Middle frontal gyrus (tissue), 1 donor: ENCODE results near the gene GBA2.

ENCODE experiments used
- DNase-seq: peaks from one replicate; pipeline ENCODE4 v3.0.0-alpha.2; 2015; ENCODE audit warnings: low spot score; ENCODE audit errors: extremely low spot score

The GBA2 gene

GRCh38 chr9:35695943-35696401, 53.1 kb downstream of the GBA2 start:
- no peak for DNase-seq

DNA sequence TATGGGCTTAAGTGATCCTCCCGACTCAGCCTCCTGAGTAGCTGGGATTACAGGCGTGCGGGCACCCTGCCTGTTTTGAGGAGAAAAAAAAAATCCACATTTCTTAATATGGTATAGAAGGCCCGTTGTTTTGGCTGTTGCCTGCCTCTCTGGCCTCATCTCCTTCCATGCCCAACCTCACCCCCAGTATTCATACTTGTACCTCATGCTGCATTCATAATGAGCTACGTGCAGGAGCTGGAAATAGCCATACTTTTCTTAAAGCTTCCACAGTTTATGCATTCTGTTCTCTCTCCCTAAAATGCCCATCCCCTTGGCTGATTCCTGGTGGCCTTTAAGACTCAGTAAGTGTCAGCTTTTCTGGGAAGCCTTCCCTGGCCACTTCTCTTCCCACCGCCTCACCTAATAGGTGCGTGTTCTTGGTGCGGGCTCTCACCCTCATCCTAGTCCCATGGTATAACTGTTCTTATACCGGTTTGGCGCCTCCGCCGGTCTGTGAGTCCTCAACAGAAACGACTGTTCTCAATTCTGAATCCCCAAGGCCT, 57.2 kb downstream of the GBA2 start:
- no peak for DNase-seq

GRCh38 chr9:35691334-35691650, 57.7 kb downstream of the GBA2 start:
- no peak for DNase-seq

DNA sequence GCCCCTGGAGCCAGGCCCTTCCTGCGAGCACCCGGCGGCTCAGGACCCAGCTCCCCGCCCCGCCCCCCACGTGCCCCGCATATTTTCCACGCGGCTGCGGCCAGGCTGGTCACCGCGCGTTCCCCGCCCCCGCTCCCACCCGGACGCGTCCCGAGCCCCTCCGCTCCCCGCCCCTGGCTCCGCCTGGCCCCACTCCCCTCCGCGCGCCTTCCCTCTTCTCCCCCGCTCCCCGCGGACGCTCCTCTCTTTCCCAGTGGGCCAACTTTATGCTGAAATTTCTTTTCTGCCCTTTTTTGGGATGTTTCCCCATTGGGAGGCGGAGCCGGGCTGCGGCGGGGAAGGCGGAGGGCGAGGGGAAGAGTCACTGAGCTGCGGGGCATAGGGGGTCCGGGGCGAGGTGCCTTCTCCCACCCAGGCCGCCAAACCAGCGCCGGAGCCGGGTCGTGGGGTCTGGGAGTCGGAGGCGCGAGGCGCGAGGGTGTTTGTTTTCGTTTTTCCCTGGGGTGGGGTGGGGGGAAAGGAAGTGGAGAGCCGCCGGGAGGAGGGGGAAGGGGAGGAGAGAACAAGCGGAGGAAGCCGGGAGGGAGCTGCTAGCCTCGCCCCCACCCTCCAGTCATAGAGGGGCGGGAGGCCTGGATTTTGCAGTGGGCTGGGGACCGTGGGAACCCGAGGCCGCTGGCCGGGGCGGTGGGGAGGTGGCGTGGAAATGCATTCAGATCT, 58.3 kb downstream of the GBA2 start:
- DNase-seq: no peak

DNA sequence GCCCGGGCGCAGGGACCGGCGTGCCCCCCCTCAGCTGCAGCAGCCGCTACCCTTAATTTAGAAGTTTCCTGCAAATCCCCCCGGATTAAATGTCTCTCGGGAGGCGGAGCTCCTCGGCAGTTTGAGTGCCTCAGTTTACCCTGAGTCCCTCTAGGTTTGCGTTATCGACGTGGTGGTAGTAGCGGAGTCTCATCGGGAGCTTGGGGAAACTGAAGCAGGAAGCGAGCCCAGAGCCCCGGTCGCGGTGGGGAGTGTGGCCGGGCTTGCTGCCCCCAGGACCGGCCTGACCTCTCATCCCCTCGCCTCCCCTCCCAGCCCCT, 58.8 kb downstream of the GBA2 start:
- no peak for DNase-seq

DNA sequence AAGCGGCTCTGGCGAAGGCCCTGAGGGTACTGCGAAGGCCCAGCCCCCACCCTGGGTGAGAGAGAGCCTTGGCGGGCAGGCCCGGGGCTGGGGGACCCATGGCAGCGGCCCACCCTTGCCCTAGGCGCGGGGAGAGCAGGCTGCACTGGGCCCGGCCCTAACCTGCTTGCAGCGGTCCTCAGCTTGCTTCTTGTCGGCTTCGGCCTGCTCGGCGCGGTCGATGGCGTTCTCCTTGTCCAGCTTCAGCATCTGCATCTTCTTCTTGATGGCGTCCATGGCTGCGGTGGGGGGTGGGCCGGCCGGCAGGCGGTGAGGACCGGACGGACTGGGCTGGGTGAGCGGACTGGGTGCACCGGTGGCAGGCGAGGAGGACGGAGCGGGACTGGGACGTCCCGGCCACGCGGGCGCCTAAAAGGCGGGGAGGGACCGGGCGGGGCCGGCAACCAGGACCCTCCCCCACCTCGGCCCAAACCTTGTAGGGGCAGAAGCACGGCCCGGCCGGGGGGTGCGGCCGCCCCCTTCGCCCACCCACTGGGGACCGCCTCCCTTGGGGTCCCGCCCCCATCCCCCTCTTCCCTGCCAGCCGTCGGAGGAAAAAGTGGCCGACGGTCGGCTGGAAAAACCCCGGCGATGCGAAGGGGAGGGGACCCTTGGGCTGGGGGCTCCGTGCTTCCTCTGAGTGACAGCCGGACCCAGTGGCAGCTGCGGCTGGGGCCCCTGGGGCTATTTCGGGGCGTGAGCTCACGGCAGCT, 59.3 kb downstream of the GBA2 start, which contains the start of gene TPM2:
Gene TPM2, minus strand, starts transcription at position 384 of the 752 bp plus-strand sequence. Its CDS starts 108 bp downstream, at position 276.
- DNase-seq: no peak

DNA sequence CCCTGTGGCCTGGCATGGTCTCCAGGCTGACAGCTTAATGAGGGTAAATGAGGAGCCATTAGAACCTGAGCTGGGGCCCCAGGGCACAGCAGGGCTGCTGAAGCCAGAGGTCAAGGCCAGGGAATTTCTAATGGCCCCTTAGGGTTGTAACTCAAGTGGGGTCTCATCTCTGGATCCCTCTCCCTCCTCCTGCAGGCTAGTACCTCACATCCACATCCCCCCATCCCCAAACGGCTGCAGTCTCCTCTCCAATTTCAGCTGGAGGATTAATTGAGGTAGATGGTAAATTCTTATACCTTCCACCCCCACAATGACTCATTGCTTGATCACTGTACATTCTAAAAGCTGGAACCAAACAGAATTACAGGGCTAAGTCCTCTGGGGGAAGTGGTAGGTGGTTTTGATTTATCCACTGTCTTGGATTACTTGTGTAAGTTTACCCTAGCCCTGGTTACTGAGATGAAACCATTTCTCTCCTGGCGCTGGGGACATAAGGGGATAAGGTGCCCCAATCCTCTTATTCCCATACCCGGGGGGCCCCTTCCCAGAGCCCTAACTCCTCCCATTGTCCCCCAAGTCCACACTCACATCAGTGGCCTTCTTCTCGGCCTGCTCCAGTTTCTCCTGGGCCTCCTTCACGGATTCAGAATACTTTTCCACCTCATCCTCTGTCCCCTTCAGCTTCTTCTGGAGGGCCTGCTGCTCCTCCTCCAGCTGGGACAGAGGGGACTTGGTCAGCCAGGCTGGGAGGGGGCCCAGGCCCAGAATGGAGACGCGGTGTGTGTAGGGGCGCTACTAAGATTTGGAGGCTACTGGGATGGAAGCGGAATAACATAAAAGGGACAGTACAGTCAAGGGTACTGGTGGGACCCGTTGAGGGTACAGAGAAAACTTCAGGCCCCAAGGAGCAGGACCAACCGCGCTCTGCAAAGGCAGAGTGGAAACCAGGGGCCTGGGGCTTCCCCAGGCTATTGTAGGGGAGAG, 60.2 kb downstream of the GBA2 start:
- DNase-seq: peak; percentile 37

DNA sequence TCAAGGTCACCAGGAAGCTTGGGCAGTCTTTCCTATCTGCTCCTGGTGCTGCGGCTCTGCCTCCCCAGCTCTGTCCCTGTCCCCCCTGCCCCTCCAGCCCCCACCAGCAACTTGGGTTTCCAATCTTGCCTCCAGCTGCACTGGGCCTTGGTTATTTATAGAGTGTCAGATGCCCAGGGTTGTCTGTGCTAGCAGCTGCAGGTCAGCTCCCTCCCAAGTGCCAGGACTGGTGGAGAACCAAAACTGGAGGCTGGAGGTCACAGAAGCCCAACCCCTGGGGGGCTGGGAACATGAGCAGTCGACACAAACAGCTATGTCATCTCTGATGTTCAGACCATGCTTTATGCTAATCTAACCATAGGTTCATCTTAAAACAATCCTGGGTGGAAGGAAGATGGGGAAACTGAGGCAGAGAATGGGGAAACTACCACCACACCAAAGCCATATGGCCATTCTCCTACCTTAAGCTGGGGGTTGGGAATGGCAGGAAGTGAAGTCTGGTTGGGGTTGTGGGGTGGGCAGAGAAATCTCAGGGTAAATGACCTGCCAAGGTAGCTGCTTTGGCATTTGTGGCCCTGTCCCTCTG, 61.0 kb downstream of the GBA2 start:
- DNase-seq: no peak

GRCh38 chr9:35687306-35687705, 61.7 kb downstream of the GBA2 start:
- no peak for DNase-seq
